ENCODE measurements around the gene MBTPS1.

DNA sequence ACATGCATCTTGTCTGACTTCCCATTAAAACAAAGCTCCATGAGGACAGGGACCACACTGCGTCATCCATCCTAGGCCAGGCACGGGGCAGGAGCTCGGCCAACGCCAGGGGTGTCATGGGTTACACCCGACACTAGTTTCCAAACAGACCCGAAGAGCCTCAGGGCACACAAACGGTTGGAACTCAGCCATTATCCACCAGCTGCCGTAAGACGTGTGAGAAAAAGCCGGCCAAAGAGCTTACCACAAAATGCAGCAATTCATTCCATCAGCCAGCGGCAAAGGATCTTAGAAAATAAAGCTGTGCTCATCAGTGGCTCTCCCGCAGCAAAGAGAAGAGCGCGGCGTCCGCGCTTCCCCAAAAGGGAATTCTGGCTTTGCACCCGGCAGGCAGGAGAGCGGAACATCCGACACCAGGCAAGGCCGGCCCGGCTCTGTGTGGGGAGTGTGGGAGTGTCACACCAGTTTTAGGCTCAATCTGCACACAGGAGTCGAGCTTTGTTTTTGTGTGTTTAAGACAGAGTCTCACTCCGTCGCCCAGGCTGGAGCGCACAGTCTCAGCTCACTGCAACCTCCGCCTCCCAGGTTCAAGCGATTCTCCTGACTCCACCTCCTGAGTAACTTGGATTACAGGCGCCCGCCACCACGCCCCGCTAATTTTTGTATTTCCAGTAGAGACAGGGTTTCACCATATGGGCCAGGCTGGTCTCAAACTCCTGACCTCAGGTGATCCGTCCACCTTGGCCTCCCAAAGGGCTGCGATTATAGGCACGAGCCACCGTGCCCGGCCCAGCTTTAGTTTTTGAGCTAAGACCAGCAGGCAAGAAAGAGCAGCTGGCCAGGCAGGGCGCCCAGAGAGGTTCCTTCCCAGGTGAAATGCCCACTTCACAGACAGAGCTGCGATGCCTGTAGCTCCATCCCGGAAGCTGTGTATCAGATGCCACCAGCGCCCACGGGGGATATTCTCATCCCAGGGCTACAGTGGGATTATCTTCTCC, 75.6 kb downstream of the MBTPS1 start:
- TF ChIP-seq, protein P1, sequence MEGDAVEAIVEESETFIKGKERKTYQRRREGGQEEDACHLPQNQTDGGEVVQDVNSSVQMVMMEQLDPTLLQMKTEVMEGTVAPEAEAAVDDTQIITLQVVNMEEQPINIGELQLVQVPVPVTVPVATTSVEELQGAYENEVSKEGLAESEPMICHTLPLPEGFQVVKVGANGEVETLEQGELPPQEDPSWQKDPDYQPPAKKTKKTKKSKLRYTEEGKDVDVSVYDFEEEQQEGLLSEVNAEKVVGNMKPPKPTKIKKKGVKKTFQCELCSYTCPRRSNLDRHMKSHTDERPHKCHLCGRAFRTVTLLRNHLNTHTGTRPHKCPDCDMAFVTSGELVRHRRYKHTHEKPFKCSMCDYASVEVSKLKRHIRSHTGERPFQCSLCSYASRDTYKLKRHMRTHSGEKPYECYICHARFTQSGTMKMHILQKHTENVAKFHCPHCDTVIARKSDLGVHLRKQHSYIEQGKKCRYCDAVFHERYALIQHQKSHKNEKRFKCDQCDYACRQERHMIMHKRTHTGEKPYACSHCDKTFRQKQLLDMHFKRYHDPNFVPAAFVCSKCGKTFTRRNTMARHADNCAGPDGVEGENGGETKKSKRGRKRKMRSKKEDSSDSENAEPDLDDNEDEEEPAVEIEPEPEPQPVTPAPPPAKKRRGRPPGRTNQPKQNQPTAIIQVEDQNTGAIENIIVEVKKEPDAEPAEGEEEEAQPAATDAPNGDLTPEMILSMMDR (IDR thresholded peaks at IDR 0.05) = no peak
- TF ChIP-seq POLR2AphosphoS5 (IDR thresholded peaks at IDR 0.05) = no peak
- TF ChIP-seq POLR2A (IDR thresholded peaks at IDR 0.05) = no peak
